NCI-H510A (cell line): ENCODE results near the gene ACACB.

Experiments
- DNase-seq: peaks from one replicate; lab custom pipeline; 2025; lab: John Stamatoyannopoulos, UW

The ACACB gene

GRCh38 chr12:109219938-109220337 lies 103.6 kb downstream of the ACACB start:
- DNase-seq, result no peak

DNA sequence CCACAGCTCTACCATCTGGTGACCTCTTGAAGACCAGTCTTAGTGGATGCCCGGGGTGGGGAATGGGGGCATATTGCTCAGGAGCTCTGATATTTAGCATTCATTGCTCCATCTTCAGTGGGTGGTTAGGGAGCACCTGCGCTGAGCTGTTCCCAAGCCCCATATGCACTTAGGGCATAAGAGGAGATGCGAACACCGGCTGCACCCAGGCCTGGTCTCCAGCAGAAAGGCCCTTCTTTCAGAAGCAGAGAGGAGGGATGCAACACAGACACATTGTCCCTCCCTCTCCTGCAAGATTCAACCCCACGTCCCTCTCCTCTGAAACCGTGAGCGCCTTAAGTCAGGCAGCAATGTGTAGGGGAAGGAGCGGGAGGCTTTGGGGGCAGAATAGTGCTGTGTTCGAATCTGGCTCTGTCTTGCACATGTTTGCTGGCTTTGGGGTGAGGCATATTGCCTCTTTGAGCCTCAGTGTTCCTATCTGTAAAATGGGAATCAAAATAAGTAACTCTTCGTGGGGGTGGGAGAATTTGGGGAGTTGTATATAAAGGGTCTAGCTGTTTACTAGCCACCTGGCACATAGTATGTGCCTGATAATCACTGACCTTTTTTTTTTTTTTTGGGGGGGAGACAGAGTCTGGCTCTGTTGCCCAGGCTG lies 105.0 kb downstream of the ACACB start:
- DNase-seq, result no peak

DNA sequence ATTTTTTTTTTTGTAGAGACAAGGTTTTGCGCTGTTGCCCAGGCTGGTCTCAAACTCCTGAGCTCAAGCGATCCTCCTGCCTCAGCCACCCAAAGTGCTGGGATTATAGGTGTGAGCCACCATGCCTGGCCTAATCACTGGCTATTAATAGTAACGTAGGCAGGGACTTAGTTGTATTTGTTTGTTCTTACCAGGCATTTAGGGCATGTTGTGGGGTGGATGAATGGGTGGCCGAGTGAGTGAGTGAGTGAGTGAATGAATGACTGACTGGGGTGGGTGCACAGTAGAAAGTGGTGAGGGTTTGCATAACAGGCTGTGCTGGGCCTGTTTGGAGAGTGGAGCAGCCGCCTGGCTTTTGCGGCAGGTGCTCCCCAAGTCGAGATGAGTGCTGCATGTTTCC lies 105.7 kb downstream of the ACACB start:
- DNase-seq, result no peak

DNA sequence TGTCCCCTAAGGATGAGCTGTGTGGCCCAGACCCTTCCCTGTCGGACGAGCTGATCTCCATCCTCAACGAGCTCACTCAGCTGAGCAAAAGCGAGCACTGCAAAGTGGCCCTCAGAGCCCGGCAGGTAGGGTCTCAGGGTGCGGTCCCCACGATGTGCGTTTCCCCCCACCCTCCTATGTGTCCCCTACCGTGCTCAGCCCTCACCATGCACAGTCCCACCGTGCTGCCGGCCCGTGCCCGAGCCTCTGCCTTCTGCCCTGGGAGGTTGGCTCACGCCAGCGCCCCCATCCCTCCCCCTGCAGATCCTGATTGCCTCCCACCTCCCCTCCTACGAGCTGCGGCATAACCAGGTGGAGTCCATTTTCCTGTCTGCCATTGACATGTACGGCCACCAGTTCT lies 106.1 kb downstream of the ACACB start:
- DNase-seq, result no peak

GRCh38 chr12:109223211-109223610 lies 106.8 kb downstream of the ACACB start:
- no peak for DNase-seq

GRCh38 chr12:109223868-109224267 lies 107.5 kb downstream of the ACACB start:
- DNase-seq, result no peak

DNA sequence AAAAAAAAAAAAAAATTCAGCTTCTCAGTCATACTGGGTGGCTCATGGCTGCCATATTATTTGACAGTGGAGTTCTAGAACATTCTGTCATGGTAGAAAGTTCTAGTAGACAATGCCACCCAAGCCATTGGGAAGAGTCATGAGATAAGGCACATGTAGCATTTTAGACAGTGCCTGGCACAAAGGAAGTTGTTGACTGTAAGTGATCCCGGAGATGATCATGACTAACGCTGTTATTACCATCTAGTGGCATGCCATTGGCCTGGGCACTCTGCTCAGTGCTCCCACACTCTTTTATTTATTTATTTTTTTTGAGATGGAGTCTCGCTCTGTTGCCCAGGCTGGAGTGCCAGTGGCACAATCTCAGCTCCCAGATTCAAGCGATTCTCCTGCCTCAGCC lies 112.3 kb downstream of the ACACB start:
- DNase-seq, result no peak

- no peak for DNase-seq
These were observed 113.8 kb downstream of the ACACB start for GRCh38 chr12:109230193-109230592.

DNA sequence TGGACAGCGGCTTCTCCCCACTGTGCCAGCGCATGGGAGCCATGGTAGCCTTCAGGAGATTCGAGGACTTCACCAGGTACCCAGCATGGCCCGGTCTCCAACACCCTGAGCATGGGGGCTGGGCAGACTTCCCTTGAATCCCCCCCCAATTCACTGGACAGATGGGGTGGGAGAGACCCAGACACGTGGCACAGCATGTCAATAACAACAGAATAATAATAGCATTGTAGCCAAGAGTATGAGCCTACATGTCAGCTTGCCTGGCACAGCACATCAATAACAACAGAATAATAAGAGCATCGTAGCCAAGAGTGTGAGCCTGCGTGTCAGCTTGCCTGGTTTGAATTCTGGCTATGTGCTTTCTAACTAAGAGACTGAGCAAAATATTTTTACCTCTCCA lies 116.3 kb downstream of the ACACB start:
- DNase-seq, result no peak

DNA sequence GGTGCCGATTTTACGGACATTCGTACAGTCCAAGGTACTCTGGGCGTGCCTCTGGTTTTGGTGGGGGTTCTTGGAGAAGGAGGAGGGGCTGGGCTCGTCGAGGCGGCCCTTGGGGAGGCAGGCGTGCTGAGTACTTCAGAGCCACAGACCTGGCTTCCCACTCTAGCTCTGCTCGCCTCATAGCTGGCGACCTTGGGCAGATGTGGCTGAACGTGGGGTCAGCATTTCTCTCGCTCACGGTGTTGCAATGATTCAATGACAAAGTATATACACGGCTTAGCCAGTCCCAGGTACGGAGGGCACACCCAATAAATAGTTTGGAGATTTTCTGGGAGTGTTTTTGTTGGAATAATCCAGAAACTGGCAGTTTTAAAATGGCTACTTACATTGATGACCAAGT lies 117.6 kb downstream of the ACACB start:
- DNase-seq, result no peak

DNA sequence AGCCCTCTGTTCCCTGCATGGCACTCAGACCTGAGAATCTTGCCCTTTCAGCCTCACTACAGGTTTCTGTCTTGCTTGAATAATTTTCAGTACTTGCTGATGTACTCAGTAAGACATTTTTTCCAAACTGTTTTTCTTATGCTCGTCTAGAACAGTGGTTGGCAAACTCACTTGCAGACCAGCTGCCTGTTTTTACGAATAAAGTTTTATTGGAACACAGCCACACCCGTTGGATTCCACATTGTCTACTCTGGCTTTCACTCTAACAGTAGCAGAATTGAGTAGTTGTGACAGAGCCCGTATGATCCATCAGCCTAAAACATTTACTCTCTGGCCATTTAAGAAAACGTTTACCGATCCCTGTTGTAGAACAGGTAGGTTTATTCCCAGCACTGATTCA lies 119.9 kb downstream of the ACACB start:
- no peak for DNase-seq

GRCh38 chr12:109239179-109239578 lies 122.8 kb downstream of the ACACB start:
- no peak for DNase-seq

DNA sequence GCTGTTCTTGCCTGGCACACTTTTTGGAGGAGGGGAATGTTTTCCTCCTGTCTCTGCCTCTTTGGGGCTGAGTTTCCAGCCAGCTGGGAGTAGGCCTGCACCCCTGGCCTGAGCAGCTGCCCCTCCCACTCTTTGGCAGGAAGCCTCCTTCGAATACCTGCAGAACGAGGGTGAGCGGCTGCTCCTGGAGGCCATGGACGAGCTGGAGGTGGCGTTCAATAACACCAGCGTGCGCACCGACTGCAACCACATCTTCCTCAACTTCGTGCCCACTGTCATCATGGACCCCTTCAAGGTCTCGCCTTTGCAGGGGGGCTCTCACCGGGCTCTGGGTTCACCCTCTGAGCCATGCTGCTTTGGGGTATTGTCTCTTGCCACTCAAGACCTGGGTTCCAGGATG lies 123.3 kb downstream of the ACACB start:
- DNase-seq, result no peak

GRCh38 chr12:109240365-109240764 lies 124.0 kb downstream of the ACACB start:
- DNase-seq, result no peak

DNA sequence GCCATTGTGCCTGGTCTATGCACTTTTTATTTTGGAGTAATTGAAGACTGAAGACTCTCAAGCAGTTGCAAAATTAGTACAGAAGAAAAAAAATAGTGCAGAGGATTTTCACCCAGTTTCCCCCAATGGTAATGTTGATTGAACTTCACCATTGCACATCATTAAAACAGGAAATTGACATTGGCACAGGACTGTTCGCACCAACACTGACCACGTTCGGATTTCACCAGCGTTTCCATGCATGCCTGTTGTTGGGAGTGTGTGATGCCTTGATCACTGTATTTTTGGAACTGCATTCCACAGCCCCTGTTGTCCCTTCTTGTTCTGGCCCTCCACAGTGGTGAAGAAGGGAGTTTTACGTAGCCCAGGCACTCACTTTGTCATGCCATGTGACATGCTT lies 125.5 kb downstream of the ACACB start:
- no peak for DNase-seq

GRCh38 chr12:109244073-109244472 lies 127.7 kb downstream of the ACACB start:
- DNase-seq, result no peak

DNA sequence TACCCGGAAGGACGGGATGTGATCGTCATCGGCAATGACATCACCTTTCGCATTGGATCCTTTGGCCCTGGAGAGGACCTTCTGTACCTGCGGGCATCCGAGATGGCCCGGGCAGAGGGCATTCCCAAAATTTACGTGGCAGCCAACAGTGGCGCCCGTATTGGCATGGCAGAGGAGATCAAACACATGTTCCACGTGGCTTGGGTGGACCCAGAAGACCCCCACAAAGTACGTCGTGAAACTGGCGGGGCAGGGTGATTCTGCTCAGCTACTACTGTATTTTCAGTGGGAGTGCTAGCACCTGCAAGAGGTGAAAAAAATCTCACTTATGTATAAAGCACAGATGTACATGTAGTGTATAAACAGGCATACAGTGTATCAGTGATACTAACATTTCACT lies 129.8 kb downstream of the ACACB start:
- DNase-seq, result no peak

GRCh38 chr12:109247831-109248654 lies 131.7 kb downstream of the ACACB start:
- DNase-seq, result no peak

- no peak for DNase-seq
These were observed 134.1 kb downstream of the ACACB start for GRCh38 chr12:109250523-109250922.

DNA sequence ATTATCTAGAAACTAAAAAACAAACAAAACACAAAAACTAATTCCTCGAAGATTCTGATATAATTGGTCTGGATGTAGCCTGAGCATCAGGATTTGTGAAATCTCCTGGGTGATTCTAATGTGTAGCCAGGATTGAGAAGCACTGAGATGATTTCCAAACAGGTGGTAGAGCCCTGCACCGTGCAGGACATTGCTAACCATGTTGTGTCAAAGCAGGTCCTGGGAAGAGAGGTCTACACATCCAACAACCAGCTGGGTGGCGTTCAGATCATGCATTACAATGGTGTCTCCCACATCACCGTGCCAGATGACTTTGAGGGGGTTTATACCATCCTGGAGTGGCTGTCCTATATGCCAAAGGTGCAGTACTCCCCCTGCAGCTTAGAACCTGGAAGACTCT lies 136.4 kb downstream of the ACACB start:
- DNase-seq, result no peak

DNA sequence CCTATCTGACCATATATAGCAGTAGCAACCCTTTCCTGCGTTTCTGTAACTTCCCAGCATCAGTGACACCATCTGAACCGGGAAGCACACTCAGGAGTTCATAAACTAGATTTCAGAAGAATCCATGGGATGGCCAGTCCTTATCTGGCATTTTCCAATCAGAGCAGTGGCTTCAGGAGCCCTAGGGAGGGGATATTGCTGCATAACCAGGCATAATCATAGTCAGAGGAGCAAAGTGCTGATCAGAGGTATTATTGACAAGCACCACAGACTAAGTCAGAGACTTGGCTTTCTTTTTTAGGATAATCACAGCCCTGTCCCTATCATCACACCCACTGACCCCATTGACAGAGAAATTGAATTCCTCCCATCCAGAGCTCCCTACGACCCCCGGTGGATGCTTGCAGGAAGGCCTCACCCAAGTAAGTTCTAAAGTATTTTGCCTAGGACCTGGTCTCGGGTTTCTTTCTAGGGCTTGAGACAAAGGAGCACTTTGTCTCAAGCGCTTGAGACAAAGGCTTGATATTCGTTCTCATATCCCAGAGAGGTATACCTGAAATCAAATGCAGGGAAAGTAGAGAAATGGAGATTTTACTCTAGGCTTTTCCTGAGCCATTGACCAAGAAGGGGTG lies 137.6 kb downstream of the ACACB start:
- DNase-seq, result no peak

GRCh38 chr12:109255377-109255776 lies 139.0 kb downstream of the ACACB start:
- no peak for DNase-seq

GRCh38 chr12:109256011-109256410 lies 139.6 kb downstream of the ACACB start:
- DNase-seq, result no peak
